OCI-LY1 (cell line): ENCODE data around the gene GRIA1.

Source experiments
- H2AFZ ChIP-seq: fragments of 200-600 bp; sonication (generic), shearing (Covaris generic); 2 replicates; pipeline ENCODE4 v1.6.0; 2014; ENCODE audit warnings: antibody characterized with exemption, mild to moderate bottlenecking, low read length
- H3F3A ChIP-seq: fragments of 200-600 bp; sonication (generic), shearing (Covaris generic); 2 replicates; pipeline ENCODE4 v1.6.0; 2014; ENCODE audit warnings: mild to moderate bottlenecking, antibody characterized with exemption, low read length, moderate library complexity; ENCODE audit not compliant: insufficient read depth
- H3K27ac ChIP-seq: fragments of 200-600 bp; sonication (generic); 2 replicates; pipeline ENCODE4 v1.5.1; 2014; ENCODE audit warnings: low read length, mixed run types, mild to moderate bottlenecking, low read depth; ENCODE audit not compliant: poor library complexity, severe bottlenecking
- H3K27me3 ChIP-seq: fragments of 200-600 bp; sonication (generic); 2 replicates; pipeline ENCODE4 v1.6.0; 2014; ENCODE audit warnings: antibody characterized with exemption, mild to moderate bottlenecking, low read length, moderate library complexity; ENCODE audit not compliant: insufficient read depth
- H3K36me3 ChIP-seq: fragments of 200-600 bp; sonication (generic); 2 replicates; pipeline ENCODE4 v1.6.1; 2014; ENCODE audit warnings: mild to moderate bottlenecking, antibody characterized with exemption, low read length, moderate library complexity, mixed read lengths; ENCODE audit not compliant: insufficient read depth
- H3K4me1 ChIP-seq: fragments of 200-600 bp; sonication (generic); 2 replicates; pipeline ENCODE4 v1.5.1; 2014; ENCODE audit warnings: mild to moderate bottlenecking, low read length, moderate library complexity; ENCODE audit not compliant: insufficient read depth, severe bottlenecking
- H3K4me2 ChIP-seq: fragments of 200-600 bp; sonication (generic), shearing (Covaris generic); 2 replicates; pipeline ENCODE4 v1.6.1; 2014; ENCODE audit warnings: low read length
- H3K4me3 ChIP-seq: fragments of 200-600 bp; sonication (generic); 2 replicates; pipeline ENCODE4 v1.5.1; 2014; ENCODE audit warnings: low read length, low read depth, mild to moderate bottlenecking, mixed read lengths; ENCODE audit not compliant: poor library complexity, severe bottlenecking
- H3K79me2 ChIP-seq: fragments of 200-600 bp; shearing (Covaris generic); 2 replicates; pipeline ENCODE4 v1.6.1; 2016; ENCODE audit warnings: mixed run types, low read length, mixed read lengths; ENCODE audit not compliant: insufficient read depth
- H3K9ac ChIP-seq: fragments of 200-600 bp; sonication (generic), shearing (Covaris generic); 2 replicates; pipeline ENCODE4 v1.6.1; 2014; ENCODE audit warnings: mild to moderate bottlenecking, low read length, mixed read lengths
- H3K9me2 ChIP-seq: fragments of 200-600 bp; sonication (generic), shearing (Covaris generic); 2 replicates; pipeline ENCODE4 v1.6.1; 2014; ENCODE audit warnings: low read depth, mild to moderate bottlenecking, low read length, mixed read lengths
- H3K9me3 ChIP-seq: fragments of 200-600 bp; shearing (Covaris generic); 2 replicates; pipeline ENCODE4 v1.6.1; 2014; ENCODE audit warnings: low read length, mixed read lengths
- H4K20me1 ChIP-seq: fragments of 200-600 bp; sonication (generic), shearing (Covaris generic); 2 replicates; pipeline ENCODE4 v1.6.0; 2016; ENCODE audit warnings: mild to moderate bottlenecking, low read length; ENCODE audit not compliant: insufficient read depth
- CTCF ChIP-seq: fragments of 200-600 bp; sonication (generic), shearing (Covaris generic); IDR thresholded peaks from 2 replicates; pipeline ENCODE4 v1.5.1; 2017; ENCODE audit warnings: mild to moderate bottlenecking, antibody characterized with exemption, low read length, moderate library complexity, mixed read lengths
- EZH2 ChIP-seq: fragments of 200-600 bp; sonication (generic), shearing (Covaris generic); IDR thresholded peaks from 2 replicates; pipeline ENCODE4 v1.8.0; 2017; ENCODE audit warnings: borderline replicate concordance, mixed run types, mild to moderate bottlenecking, antibody characterized with exemption, low read length, moderate library complexity, mixed read lengths

Gene GRIA1

DNA sequence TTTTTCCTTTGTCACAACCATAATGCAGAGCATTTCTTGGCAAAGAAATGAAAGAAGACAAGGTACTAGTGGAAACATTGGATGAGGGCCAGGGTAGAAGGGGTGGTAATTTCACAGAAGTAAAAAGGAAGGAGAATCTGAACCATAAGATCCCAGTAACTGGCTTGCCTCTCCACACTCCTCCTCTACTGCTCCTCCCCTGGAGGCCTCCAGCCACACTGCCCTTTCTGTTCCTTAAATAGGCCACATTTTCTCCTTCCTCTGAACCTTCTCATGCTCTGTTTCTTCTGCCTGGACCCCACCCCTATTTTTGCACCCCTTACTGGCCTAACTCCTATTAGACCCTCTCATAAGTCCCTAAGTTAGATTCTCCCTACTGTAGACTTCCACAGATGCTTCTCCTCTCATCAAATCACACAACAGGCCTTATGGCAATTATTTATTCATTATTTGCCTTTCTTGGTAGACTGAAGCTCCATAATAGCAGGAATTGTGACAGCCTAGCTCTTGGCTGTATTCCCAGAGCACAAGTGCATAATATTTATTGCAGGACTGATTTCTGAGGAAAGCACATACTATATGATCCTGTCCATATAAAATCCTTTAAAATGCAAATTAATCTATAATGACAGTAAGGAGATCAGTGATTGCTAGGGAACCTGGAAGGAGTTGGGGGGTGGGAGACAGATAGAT, 31.3 kb upstream of the GRIA1 start:
- no peak overlapping the region for H3K4me2 ChIP-seq
- H4K20me1 ChIP-seq = no peaks in the 10 kb centered on the region
- H3K79me2 ChIP-seq = no peaks in the 10 kb centered on the region
- no peaks in the 10 kb centered on the region; the same call in 1 of the 2 replicates for H3K27me3 ChIP-seq
- no peaks in the 10 kb centered on the region for H3K9me3 ChIP-seq
- no peak overlapping the region for H3K4me3 ChIP-seq
- H3F3A ChIP-seq = no peaks in the 10 kb centered on the region
- H3K9me2 ChIP-seq = no peaks in the 10 kb centered on the region
- H3K27ac ChIP-seq = no peak overlapping the region
- no peaks in the 10 kb centered on the region for H3K4me1 ChIP-seq
- no peak overlapping the region for H3K9ac ChIP-seq
- H2AFZ ChIP-seq = no peak overlapping the region
- TF ChIP-seq EZH2 (no peak), CTCF (no peak)
- no peaks in the 10 kb centered on the region for H3K36me3 ChIP-seq

GRCh38 chr5:153460421-153460820, 30.0 kb upstream of the GRIA1 start:
- Histone ChIP-seq H3K27me3 (no peaks in the 10 kb centered on the region; the same call in 1 of the 2 replicates), H4K20me1 (no peaks in the 10 kb centered on the region), H3K79me2 (no peaks in the 10 kb centered on the region), H3K4me1 (no peaks in the 10 kb centered on the region), H3K9me2 (no peaks in the 10 kb centered on the region), H3K36me3 (no peaks in the 10 kb centered on the region), H3K27ac (no peak overlapping the region), H3F3A (no peaks in the 10 kb centered on the region), H2AFZ (no peak overlapping the region), H3K4me3 (no peak overlapping the region), H3K4me2 (no peak overlapping the region), H3K9me3 (no peaks in the 10 kb centered on the region), H3K9ac (no peak overlapping the region)
- TF ChIP-seq CTCF (no peak), EZH2 (no peak)

- Histone ChIP-seq H2AFZ (no peak overlapping the region), H3K4me1 (no peaks in the 10 kb centered on the region)
- TF ChIP-seq CTCF = no peak
- no peak for TF ChIP-seq EZH2
These were observed 29.1 kb upstream of the GRIA1 start for GRCh38 chr5:153461341-153461740.

More at GRCh38 chr5:153461341-153461740, 29.1 kb upstream of the GRIA1 start:
- Histone ChIP-seq H3K27ac (no peak overlapping the region), H3K79me2 (no peaks in the 10 kb centered on the region), H3K9me3 (no peaks in the 10 kb centered on the region), H3K9me2 (no peaks in the 10 kb centered on the region), H3F3A (no peaks in the 10 kb centered on the region), H3K27me3 (no peaks in the 10 kb centered on the region; the same call in 1 of the 2 replicates), H3K4me2 (no peak overlapping the region), H4K20me1 (no peaks in the 10 kb centered on the region), H3K36me3 (no peaks in the 10 kb centered on the region), H3K4me3 (no peak overlapping the region), H3K9ac (no peak overlapping the region)
